Stimulated activated naive CD8-positive, alpha-beta T cell treated with anti-CD3 and anti-CD28 coated beads, Interleukin-15, Interleukin-2, amounts not matched to agents 100 U/mL and 50 U/mL, for 24 hours (primary cell): ENCODE measurements around the gene HECW1.
"Not testable (repeated sequence)": the region's sequence is repeated elsewhere in the genome, so short reads cannot be mapped to it uniquely, and the experiment has no call there.

Source experiments
- ATAC-seq: fragments of 150-1000 bp; cut with Tn5 transposase; one replicate; pipeline ENCODE4 v1.10.0; 2021
- DNase-seq: peaks from one replicate; pipeline ENCODE4 v3.0.0; 2021

Gene HECW1

GRCh38 chr7:43112941-43113621, 634 bp downstream of the HECW1 start:
- no peak for ATAC-seq

GRCh38 chr7:43113622-43114457, 1.4 kb downstream of the HECW1 start:
- ATAC-seq (no peak), DNase-seq (no peak)

More at GRCh38 chr7:43112941-43113621, 634 bp downstream of the HECW1 start:
- DNase-seq = peak; percentile 9

DNA sequence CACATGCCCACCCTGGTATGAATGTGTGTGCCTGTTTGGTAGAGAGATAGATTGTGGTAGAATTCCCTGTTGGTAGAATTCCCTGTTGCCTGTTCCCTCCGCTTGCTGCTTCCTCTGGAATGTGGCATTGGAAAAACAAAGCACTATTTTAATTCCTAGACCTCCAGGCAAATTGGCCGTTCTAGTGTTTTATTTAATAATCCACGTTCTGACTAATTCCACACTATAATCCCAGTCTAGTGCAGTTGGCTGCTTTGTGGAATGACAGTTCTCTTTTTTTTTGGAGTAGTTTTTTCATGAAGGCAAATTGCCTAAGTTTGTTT, 2.0 kb downstream of the HECW1 start:
- no peak for ATAC-seq

GRCh38 chr7:43116451-43116850, 4.0 kb downstream of the HECW1 start:
- ATAC-seq = no peak
- no peak for DNase-seq

More for the DNA sequence above, 2.0 kb downstream of the HECW1 start:
- no peak for DNase-seq

DNA sequence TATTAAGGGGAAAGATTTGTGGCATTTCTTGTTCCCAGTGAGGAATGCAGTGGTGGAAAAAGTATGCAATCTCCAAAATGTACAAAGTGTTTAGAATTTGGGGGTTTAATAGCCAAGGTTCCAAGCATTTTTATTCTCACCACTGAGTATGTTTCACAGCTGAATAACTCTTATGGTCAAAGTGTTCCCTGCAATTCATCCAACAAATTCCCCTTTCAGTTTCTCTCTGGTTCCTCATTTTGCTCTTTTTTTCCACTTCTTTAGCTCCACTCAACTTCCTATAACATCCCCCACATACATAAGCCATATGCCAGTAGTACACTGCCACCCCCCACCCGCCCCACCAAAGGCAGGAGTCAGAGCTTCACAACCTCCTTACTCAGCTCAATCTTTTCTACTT, 4.6 kb downstream of the HECW1 start:
- DNase-seq = no peak
- no peak for ATAC-seq

DNA sequence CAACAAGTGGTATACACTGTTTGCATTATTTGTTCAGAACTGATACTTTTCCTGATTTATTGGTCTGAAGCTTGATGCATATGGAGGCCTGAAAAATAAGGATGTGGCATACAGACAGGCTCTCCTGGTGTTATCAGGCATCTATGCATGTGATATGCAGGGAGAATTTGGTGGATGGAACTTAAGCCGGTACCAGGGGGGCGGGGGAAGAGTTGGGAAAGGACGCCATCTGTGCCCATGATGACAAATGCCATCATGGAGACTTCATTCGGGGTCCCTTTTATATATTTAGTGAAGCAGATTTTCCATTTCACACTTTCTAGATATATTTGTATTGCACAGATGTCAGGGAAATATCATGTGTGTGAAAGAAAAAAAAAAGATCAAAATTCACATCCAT, 5.4 kb downstream of the HECW1 start:
- no peak for DNase-seq
- ATAC-seq = no peak

GRCh38 chr7:43118313-43118712, 5.9 kb downstream of the HECW1 start:
- ATAC-seq = no peak
- no peak for DNase-seq

- ATAC-seq (no peak), DNase-seq (no peak)
Measured at GRCh38 chr7:43119371-43120075, 7.1 kb downstream of the HECW1 start.

DNA sequence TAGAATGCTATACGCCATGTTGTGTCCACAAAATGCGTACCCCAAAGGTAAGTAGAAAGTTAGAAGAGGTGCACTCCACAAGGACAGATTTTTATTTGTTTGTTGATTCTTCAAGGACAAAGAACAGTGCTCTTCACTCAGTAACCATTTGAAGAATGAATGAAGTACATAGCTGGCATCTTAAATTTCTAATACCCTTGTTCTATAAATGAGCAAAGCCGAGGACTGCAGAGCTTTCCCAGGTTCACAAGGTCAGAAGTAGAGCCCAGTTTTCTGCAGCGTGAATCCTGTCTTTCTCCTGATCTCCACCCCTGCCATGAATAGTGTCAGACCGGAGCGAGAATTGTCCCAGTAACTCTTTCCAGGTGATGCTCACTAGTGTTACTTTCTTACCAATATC, 9.5 kb downstream of the HECW1 start:
- DNase-seq (no peak), ATAC-seq (no peak)

DNA sequence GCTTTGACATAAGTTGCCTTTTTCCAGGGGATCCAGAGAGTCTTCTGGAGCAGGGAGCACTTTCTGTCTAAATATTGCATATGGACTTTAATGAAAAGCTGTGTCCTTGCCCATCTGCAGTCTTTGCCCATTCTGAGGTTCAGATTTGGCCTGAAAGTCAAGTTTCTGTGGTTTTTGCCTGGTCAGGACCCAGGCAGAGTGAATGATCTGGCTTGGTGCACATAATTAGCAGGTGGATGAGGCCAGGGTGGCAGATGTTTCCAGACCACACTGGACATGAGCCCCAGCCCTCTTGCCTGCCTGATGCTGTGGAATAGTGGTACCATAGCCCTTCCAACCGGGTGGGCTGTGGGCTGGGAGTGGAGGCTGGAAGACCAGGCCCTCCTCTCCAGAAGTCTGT, 11.0 kb downstream of the HECW1 start:
- DNase-seq = no peak
- no peak for ATAC-seq

DNA sequence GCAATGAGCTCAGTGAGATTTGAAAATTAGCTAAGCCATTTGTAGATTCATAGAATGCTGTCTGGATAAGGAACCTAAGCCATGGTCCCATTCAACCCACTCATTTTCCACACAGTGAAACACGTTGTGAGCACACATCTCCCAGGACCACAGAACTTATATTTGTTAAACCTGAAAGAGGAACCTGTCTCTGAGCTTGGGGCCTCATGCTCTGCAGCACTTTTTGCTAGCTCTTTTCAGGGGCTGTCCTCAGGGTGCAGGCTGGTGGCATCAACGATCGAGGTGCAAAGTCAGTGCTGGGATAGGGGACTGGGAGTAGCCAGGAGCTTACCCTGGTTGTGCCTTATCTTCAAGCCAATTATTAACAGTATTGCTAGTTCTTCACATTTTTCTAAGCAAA, 11.9 kb downstream of the HECW1 start:
- DNase-seq = no peak
- no peak for ATAC-seq

- no peak for ATAC-seq
- DNase-seq = no peak
Measured at GRCh38 chr7:43130347-43130746, 17.9 kb downstream of the HECW1 start.

GRCh38 chr7:43135129-43135528, 22.7 kb downstream of the HECW1 start:
- ATAC-seq (no peak), DNase-seq (no peak)

DNA sequence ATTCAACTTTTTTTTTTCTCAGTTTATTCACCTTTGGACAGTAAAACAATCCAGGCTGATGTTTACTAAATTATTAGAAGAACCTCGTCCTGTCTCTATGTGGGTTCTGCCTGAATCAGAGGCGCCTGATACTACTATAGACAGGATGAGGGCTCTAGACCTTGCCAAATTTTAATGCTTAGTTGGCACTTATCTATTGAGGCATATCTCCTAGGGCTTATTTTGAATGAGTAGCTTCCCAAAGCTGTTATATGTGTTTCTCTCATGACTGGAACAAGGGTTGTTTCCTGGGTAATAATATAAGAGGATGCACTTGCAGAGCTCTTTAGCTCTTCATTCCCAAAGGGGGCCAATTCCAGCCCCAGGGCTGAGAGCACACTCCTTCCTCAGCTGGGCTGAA, 23.6 kb downstream of the HECW1 start:
- DNase-seq = no peak
- no peak for ATAC-seq

DNA sequence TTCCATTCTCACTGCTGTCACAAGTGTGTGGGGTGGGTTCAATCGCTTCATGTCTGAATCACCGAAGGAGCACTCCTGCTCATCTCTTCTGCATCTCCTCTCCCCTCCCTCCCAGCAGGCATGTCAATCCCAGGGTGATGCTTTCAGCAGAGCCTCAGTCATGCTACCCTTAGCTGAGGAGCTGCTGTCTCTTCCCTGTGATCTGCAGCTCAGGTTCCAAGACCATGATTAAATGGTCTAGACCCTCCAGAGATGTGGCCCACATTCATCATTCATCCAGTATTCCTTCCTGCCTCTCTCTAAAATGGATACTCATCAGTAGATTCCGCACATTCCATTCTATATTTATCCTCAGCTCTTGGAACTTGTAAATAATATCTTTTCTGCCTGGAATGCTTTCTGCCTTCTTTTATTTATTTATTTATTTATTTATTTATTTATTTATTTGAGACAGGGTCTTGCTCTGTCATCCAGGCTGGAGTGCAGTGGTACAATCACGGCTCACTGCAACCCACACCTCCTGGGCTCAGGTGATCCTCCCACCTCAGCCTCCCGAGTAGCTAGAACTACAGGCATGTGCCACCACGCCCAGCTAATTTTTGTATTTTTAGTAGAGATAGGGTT, 24.8 kb downstream of the HECW1 start:
- DNase-seq = not testable (repeated sequence)

DNA sequence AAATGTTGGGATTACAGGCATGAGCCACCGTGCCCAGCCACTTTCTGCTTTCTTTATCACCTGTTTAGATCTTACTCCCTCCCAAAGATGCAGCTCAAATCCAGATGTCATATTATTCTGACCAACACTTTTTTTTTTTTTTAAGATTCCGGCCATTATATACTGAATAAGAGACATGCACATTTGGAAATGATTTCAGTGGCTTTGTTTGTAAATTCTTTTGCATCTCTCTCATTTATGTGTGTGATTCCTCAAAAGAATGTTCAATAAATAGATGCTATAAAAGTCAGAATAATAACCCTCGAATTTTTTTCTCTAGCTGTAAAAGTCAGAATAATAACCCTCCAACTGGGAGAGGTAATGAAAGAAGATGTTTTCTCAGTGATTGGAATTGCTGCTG, 25.4 kb downstream of the HECW1 start:
- no peak for ATAC-seq

More for the DNA sequence above, 24.8 kb downstream of the HECW1 start:
- ATAC-seq = not testable (repeated sequence)

DNA sequence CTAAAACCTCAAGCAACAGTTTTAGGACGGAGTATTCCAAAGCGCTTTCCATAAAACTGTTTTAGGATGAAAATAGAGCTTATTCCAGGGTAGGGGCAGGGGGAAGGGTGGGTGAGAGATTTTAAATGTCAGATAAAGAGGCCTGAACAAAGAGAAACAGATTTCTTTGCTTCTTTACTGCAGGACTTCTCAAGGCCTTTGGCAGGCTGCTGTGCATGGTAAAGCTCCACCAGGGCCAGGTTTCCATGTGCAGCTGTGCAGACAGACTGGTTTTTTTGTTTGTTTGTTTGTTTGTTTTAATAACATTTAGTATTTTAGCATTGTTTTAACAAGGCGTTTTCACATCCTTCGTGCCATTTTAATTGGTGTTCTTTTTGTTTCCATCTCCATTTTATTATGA, 26.3 kb downstream of the HECW1 start:
- no peak for ATAC-seq

More for the DNA sequence above, 25.4 kb downstream of the HECW1 start:
- DNase-seq = no peak

DNA sequence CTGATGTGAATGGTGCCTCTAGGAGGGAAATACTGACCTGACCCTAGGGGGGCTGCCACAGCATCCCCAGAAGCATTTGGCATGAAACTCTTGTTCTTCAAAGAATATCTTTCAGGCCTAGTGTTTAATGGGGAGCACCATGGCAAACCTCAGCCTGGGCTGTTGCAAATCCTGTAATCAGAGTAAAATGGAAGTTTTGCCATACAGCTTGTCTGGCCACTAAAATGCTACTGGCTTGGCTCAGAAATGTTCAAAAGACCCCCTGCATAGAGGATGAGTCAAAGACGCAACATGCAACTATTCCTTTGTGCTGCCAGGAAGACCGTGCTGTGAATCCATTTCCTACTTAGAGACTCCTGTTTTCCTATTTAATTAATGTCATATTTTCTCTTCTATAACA, 26.7 kb downstream of the HECW1 start:
- DNase-seq (no peak), ATAC-seq (no peak)

More for the DNA sequence above, 26.3 kb downstream of the HECW1 start:
- DNase-seq = no peak

- no peak for DNase-seq
- no peak for ATAC-seq
Measured at GRCh38 chr7:43140186-43140585, 27.7 kb downstream of the HECW1 start.

DNA sequence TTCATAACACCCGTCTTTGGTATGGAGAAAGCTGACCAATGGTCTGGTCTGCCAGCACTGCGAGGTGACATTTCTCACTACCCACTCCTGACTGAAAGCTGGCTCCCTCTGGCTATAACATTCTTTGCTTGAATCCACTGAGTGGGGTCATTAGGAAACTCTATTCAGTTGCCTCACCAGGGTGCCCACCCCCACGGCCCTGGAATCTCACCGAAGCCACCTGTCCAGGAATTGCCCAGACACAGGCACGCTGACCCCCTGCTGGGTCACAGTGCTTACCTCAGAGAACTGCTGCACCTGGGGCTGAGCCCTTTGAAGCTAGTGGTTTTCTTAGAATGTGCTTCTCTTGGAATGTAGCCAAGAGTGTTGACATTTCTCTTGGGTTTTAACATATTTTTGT, 28.6 kb downstream of the HECW1 start:
- DNase-seq (no peak), ATAC-seq (no peak)

DNA sequence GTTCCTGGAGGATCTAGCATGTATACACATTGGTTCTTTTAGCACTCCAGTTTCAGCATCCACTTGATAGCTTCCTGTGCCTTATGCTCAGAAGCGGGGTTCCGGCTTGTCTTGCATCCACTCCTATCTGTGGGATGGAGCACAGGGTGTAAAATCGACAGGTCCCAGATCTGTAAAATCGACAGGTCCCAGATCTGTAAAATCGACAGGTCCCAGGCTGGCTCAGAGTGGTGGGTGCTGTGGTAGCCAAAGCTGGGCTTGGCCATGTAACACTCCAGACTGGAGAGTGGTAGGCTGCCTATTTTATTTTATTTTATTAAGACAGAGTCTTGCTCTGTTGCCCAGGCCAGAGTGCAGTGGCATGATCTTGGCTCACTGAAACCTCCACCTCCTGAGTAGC, 30.3 kb downstream of the HECW1 start:
- ATAC-seq (no peak), DNase-seq (no peak)

GRCh38 chr7:43143918-43144589, 31.6 kb downstream of the HECW1 start:
- no peak for ATAC-seq
- DNase-seq = no peak
